Astrocyte of the spinal cord (primary cell): Measurements from ENCODE around the gene SPDYC.

Experiments
- DNase-seq: peaks from one replicate; pipeline ENCODE4 v3.0.0; 2011; ENCODE audit warnings: low read depth, low spot score
- H3K4me3 ChIP-seq: 2 replicates; pipeline ENCODE4 v1.5.1; 2011; ENCODE audit warnings: low read depth, mild to moderate bottlenecking, low read length, moderate library complexity
- CTCF ChIP-seq: IDR thresholded peaks from 2 replicates; pipeline ENCODE4 v1.5.1; 2012; ENCODE audit warnings: low read depth, mild to moderate bottlenecking, low read length, inconsistent platforms
- in situ Hi-C: cut with HindIII; loops from 2 replicates; pipeline ENCODE4 v1.10.0; 2017; ENCODE audit warnings: low sequenced_read_pairs

Gene SPDYC

GRCh38 chr11:65170058-65170534, at the start of gene SPDYC:
Gene SPDYC, plus strand, starts transcription at chr11:65170233. Its CDS starts 1,125 bp downstream, at chr11:65171358.
- no peak within 1 kb of the TSS for H3K4me3 ChIP-seq
- DNase-seq: no peak
- TF ChIP-seq CTCF: no peak
- in situ Hi-C loops: no loop called here

- in situ Hi-C loops: no loop called here
- H3K4me3 ChIP-seq: peak overlapping the region; percentile 99
- TF ChIP-seq CTCF: no peak
- no peak for DNase-seq
Measured at GRCh38 chr11:65120831-65121230, 49.2 kb upstream of the SPDYC start.

- DNase-seq: no peak
- TF ChIP-seq CTCF: no peak
- in situ Hi-C loops: no loop called here
- H3K4me3 ChIP-seq: peak overlapping the region; percentile 99
Measured at GRCh38 chr11:65121447-65121864, 48.6 kb upstream of the SPDYC start.

- no peak for TF ChIP-seq CTCF
- in situ Hi-C loops: no loop called here
- H3K4me3 ChIP-seq: peak within 1 kb of the TSS; percentile 99
- DNase-seq: peak; percentile 97
Measured at GRCh38 chr11:65121865-65122696, 48.0 kb upstream of the SPDYC start, which contains the start of the genes FAU and MRPL49. Gene FAU, minus strand, starts transcription at chr11:65122134. Its CDS starts 321 bp downstream, at chr11:65121813. Gene MRPL49, plus strand, starts transcription at chr11:65122321. Its CDS starts 26 bp downstream, at chr11:65122347.

GRCh38 chr11:65124480-65125196, 45.4 kb upstream of the SPDYC start:
- in situ Hi-C loops: no loop called here
- TF ChIP-seq CTCF: no peak
- no peak overlapping the region for H3K4me3 ChIP-seq
- DNase-seq: no peak

- DNase-seq: no peak
- H3K4me3 ChIP-seq: no peak overlapping the region
- no peak for TF ChIP-seq CTCF
- in situ Hi-C loops: no loop called here
Measured at GRCh38 chr11:65125197-65126056, 44.6 kb upstream of the SPDYC start.
